Fibroblast of lung (primary cell): ENCODE measurements around the gene RET.

ENCODE experiments used
- EZH2 ChIP-seq: IDR thresholded peaks from 2 replicates; pipeline ENCODE4 v1.5.1; 2012; ENCODE audit warnings: low read length, control low read depth, mild to moderate bottlenecking; ENCODE audit errors: missing control alignments
- TF ChIP-seq, protein P1 (sequence below), 2 donors: IDR thresholded peaks in 1 of 2; conservative IDR thresholded peaks in 1 of 2; 1 replicate in 1 of 2; 2 replicates in 1 of 2; pipeline ENCODE4 v1.5.1; 2011 to 2012; ENCODE audit warnings: low read length in 2 of 2, control low read depth in 1 of 2, inconsistent platforms in 1 of 2, low read depth in 1 of 2, mild to moderate bottlenecking in 1 of 2

GRCh38 chr10:43036481-43037428, 40.1 kb upstream of the RET start:
- TF ChIP-seq, protein P1, sequence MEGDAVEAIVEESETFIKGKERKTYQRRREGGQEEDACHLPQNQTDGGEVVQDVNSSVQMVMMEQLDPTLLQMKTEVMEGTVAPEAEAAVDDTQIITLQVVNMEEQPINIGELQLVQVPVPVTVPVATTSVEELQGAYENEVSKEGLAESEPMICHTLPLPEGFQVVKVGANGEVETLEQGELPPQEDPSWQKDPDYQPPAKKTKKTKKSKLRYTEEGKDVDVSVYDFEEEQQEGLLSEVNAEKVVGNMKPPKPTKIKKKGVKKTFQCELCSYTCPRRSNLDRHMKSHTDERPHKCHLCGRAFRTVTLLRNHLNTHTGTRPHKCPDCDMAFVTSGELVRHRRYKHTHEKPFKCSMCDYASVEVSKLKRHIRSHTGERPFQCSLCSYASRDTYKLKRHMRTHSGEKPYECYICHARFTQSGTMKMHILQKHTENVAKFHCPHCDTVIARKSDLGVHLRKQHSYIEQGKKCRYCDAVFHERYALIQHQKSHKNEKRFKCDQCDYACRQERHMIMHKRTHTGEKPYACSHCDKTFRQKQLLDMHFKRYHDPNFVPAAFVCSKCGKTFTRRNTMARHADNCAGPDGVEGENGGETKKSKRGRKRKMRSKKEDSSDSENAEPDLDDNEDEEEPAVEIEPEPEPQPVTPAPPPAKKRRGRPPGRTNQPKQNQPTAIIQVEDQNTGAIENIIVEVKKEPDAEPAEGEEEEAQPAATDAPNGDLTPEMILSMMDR (conservative IDR thresholded peaks at IDR 0.05 in 1 of 2, IDR thresholded peaks at IDR 0.05 in 1 of 2; ENCODE audit: low read depth in 1 of 2, low read length in 2 of 2) = no peak
- no peak for TF ChIP-seq EZH2
